Middle frontal gyrus (tissue), 1 donor: ENCODE measurements around the gene LTC4S.
"Not testable (repeated sequence)": the region's sequence is repeated elsewhere in the genome, so short reads cannot be mapped to it uniquely, and the experiment has no call there.

Source experiments
- DNase-seq: peaks from one replicate; pipeline ENCODE4 v3.0.0-alpha.2; 2015; ENCODE audit warnings: low spot score; ENCODE audit errors: extremely low spot score

Gene LTC4S

DNA sequence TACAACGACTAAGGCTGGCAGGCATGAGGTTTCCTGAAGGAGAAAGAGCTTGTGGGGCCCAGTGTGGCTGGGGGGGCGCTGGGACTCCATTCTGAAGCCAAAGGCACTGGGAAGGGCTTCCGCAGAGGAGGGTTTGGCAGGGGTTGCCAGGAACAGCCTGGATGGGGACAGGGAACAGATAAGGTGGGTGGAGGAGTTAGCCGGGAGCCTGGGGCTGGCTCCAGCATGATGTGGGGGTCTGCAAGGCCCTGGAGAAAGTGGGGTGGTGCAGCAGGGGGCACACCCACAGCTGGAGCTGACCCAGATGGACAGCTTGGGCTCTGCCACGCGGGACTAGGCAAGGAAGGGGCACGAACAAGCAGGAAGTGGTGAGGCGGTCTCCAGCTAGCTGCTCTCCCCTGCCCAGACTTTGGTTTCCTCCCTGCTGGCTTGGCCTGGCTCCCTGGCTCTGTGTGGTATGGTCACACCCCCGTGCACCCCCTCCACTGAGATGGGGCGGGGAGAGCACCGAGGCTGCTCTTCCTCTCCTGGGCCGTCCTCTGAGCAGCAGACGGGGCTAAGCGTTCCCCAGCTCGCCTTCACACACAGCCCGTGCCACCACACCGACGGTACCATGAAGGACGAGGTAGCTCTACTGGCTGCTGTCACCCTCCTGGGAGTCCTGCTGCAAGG lies at the start of gene LTC4S:
TSS of gene LTC4S (plus strand) at position 519 of the 672 bp plus-strand sequence. CDS start at position 614, 95 bp downstream.
- DNase-seq = no peak

GRCh38 chr5:179744106-179744505 lies 49.7 kb upstream of the LTC4S start:
- not testable (repeated sequence) for DNase-seq

- DNase-seq = no peak
These were observed 46.9 kb upstream of the LTC4S start for GRCh38 chr5:179746872-179747271.

- no peak for DNase-seq
These were observed 46.0 kb upstream of the LTC4S start for GRCh38 chr5:179747811-179748210.

DNA sequence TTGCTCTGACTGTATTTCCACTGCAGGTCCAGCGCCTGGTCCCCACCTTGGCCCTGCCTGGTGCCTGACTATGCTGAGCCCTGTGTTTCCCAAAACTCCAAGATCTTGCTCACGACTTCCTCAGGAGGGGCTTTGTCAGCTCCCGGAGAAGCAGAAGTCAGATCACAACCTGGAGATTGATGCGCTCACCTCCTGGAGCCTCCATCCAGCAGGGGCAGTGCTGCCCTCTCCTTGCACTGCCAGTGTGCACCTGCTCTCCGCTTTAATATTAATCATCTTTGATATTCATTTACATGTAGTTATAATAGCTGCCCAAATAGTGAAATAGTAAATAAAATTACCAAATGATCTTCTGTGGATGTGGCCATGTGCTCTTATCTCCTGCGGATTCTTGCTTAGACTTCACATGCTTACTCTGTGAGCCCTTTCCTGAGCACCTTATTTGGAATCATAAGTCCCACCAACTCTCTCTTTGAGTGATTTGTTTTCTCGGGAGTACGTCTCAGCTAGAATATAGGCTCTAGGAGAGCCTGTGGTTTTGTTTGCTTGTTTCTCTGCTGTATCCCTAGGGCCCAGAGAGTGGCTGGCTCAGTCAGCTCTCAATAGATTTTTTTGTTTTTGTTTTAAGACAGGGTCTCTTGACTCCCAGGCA lies 43.8 kb upstream of the LTC4S start:
- no peak for DNase-seq

DNA sequence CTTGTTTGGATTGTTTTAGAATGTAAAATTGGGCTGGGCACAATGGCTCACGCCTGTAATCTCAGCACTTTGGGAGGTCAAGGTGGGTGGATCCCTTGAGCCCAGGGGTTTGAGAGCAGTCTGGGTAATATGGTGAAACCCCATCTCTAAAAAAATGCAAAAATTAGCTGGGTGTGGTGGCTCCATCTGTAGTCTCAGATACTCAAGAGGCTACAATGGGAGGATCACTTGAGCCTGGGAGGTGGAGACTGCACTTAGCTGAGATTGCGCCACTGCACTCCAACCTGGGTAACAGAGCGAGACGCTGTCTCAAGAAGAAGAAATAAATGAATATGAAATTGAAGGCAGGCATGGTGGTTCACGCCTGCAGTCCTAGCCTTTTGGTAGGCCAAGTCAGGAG lies 39.8 kb upstream of the LTC4S start:
- DNase-seq = no peak

DNA sequence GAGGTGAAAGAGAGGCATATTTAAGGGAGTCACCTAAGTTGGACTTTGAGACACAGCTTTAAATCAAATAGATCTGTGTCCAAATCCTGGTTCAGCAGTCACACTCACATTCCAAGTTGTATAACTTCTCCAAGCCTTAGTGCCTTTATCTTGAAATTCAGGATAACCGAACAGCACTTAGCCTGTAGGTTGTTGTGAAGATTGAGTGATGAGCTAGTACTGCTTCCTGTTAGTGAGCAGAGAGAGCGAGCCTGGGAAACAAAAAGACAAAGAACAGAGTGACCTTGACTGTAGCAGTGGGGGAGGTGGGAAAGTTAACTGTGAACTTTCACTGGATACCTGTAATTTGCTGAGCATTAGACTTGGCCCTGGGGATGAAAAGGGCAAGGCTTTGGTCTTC lies 38.8 kb upstream of the LTC4S start:
- DNase-seq = no peak

DNA sequence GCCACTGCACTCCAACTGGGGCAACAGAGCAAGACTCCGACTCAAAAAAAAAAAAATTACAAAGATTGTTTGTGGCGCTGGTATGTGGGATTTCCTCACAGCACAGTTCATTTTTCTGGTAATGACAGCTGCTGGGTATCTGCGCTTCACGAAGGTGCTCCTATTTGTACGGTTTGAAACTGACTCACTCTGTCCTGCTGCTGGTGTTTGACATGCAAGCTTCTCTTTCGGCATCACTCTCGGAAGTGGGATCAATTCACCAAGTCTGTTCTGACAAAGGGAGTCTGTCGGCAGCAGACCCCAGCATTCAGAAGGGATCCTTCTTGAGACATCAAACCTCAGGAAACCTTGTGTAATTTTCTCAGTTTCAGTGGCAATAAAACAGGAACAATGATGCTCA lies 34.8 kb upstream of the LTC4S start:
- DNase-seq = no peak

- no peak for DNase-seq
These were observed 33.9 kb upstream of the LTC4S start for GRCh38 chr5:179759581-179760551.

GRCh38 chr5:179762079-179762780 lies 31.6 kb upstream of the LTC4S start:
- no peak for DNase-seq

DNA sequence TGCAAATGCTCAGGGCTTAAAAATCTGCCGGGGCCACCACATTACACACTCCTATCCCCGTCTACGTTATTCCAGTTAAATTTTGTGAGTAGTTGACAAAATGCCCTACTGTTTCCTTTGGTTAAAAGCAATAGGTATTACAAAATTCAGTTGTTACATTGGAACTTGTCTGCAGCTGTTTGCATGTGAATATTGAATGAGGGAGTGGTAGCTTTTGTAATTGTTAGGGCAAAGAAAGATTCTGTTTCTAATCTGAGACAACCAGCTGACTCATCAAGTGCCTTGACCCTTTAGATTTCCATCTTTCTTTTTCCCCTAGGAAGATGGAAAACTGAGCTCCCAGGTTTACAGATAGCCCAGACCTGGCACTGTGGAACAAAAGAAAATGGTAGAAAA lies 31.0 kb upstream of the LTC4S start:
- DNase-seq = no peak

- no peak for DNase-seq
These were observed 30.4 kb upstream of the LTC4S start for GRCh38 chr5:179763215-179763945.

GRCh38 chr5:179764056-179764455 lies 29.7 kb upstream of the LTC4S start:
- no peak for DNase-seq

GRCh38 chr5:179765400-179765799 lies 28.4 kb upstream of the LTC4S start:
- DNase-seq = no peak

GRCh38 chr5:179766021-179766725 lies 27.6 kb upstream of the LTC4S start:
- no peak for DNase-seq

DNA sequence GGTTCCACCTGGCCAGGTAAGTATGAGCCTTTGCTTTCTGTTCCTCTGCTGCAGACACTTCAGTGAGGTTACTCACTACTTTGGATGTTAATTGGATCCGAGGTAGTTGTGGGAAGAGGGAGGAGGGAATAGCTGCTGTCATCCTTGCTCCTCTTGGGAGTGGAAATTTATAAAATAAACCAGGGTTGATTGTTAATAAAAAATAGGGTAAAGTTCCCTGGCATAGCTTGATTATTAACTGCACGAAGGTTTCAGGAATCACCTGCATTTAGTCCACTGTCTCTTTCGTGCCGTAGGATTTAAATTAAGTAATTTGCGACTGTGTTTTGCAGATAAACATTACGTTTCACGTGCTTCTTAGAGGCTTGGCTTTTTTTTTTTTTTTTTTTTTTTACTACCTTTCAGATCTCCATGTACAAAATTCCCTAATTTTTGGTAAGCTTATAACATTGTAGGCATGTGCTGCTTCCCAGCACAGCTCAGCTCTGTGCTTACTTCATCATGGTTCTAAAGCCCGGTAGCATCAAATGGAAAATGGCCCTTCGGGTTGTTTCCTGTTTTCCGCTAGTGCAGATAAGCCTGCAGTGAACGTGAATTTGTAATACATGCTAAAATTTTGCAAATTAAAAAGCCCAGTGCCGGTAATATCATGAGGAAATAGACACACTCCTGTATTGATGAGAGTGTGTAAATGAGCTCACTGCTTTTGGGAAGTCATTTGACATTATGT lies 26.9 kb upstream of the LTC4S start:
- DNase-seq = no peak

DNA sequence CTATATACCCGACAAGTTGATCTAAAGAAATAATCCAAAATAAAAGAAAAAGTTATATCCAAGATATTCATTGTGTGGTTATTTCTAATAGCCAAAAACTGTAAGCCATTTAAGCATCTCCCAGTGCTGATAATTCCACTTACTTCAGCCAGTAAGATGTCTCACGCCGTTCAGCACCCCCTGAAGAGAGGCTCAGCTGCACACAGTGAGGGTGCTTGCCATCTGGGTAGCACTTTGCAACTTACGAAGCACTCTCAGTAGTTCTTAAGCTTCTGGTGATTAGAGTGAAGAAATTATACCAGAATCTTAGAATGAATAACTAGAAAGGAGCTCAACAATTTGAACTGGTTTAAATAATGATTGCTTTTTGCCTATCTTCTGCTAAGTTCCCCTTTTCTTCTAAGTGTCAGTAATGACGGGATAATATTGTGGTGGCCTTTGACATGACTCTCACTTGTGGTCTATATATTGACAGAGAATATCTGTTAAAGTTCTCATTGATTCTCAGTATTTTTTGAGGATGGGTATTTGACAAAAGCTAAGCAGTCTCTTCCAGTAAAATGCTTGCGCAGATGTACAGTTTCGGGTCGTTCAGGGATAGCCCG lies 26.2 kb upstream of the LTC4S start:
- no peak for DNase-seq

- DNase-seq = no peak
These were observed 25.3 kb upstream of the LTC4S start for GRCh38 chr5:179768326-179769085.
